ENCODE measurements around the gene IMP3. TPM values are rescaled to one million over a fixed set of nuclear protein-coding genes. Genes with fewer than 3 reads are reported as not detected.
"Not testable (repeated sequence)": the region's sequence is repeated elsewhere in the genome, so short reads cannot be mapped to it uniquely, and the experiment has no call there.

The IMP3 gene, protein sequence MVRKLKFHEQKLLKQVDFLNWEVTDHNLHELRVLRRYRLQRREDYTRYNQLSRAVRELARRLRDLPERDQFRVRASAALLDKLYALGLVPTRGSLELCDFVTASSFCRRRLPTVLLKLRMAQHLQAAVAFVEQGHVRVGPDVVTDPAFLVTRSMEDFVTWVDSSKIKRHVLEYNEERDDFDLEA
- polyA plus RNA-seq (2013), result 41.5 and 44.6 TPM in 2 replicates

DNA sequence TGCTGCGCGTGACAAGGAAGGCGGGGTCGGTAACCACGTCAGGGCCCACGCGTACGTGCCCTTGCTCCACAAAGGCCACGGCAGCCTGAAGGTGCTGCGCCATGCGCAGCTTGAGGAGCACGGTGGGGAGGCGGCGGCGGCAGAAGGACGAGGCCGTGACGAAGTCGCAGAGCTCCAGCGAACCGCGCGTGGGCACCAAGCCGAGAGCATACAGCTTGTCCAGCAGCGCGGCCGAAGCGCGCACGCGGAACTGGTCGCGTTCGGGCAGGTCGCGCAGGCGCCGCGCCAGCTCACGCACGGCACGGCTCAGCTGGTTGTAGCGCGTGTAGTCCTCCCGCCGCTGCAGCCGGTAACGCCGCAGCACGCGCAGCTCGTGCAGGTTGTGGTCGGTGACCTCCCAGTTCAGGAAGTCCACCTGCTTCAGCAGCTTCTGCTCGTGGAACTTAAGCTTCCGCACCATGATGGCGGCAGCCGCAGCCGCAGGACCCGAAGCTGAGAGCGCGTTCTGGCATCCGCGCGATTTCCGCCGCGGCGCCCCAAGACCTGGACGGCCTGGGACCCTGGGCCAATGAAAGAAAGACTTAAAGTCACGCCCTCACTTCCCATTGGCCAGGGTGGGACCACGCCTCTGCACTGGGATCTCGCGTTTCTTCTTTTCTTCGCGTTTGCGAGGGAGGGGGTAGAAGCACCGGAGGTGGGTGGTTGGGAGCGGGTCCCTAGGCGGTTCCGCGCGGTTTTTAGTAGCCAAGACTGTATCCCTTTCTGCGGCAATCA is at the start of gene IMP3:
IMP3 (minus strand) TSS at position 516 of the 774 bp plus-strand sequence; CDS start at position 460, 56 bp downstream.
- Histone ChIP-seq H4K12ac (ENCODE audit: low read depth, low read length) (peak within 1 kb of the TSS; percentile 78), H4K91ac (ENCODE audit: low read depth, low read length) (peak within 1 kb of the TSS; percentile 68), H2BK5ac (ENCODE audit: low read depth, low read length, poor library complexity) (peak within 1 kb of the TSS; percentile 54), H3K27ac (ENCODE audit: low read depth, low read length) (peak within 1 kb of the TSS; percentile 69), H2AFZ (ENCODE audit: insufficient read depth, low read length, poor library complexity) (peak within 1 kb of the TSS; percentile 91), H3K14ac (ENCODE audit: low read length) (peak within 1 kb of the TSS; percentile 80), H3K4me2 (ENCODE audit: low read length) (peak within 1 kb of the TSS; percentile 96), H2AK5ac (ENCODE audit: low read length) (peak within 1 kb of the TSS; percentile 75), H3K18ac (ENCODE audit: low read length) (peak within 1 kb of the TSS; percentile 59), H3K4me3 (ENCODE audit: low read depth, low read length) (peak within 1 kb of the TSS; percentile 99), H3K9me3 (ENCODE audit: insufficient read depth, low read depth, low read length) (no peaks in the 10 kb centered on the region), H3K79me2 (ENCODE audit: control insufficient read depth, insufficient read depth, low read length, poor library complexity) (peaks cover 9% of the 10 kb centered on the region), H3K36me3 (ENCODE audit: control insufficient read depth in 1 of 2, insufficient read depth in 2 of 2, low read length in 2 of 2) (peaks cover 0 to 4% of the 10 kb centered on the region in 2 experiments), H3K23ac (ENCODE audit: low read length) (no peak within 1 kb of the TSS), H2BK12ac (ENCODE audit: low read length) (no peak within 1 kb of the TSS), H3K4ac (ENCODE audit: low read depth, low read length) (peak within 1 kb of the TSS; percentile 11), H3K4me1 (ENCODE audit: control insufficient read depth in 1 of 2, insufficient read depth in 2 of 2, low read length in 2 of 2) (peaks cover 0 to 11% of the 10 kb centered on the region in 2 experiments), H3K27me3 (ENCODE audit: insufficient read depth, low read length) (no peaks in the 10 kb centered on the region), H2BK120ac (ENCODE audit: insufficient read depth, low read length, poor library complexity) (peak within 1 kb of the TSS; percentile 67), H4K8ac (ENCODE audit: low read depth, low read length) (peak within 1 kb of the TSS; percentile 90), H3K9ac (ENCODE audit: low read length) (peak within 1 kb of the TSS; percentile 94), H3K79me1 (ENCODE audit: low read length) (peaks cover 10% of the 10 kb centered on the region)
- no CpG with 5 or more reads among the region's 83 CpGs for WGBS (ENCODE audit: extremely low coverage, insufficient coverage, insufficient read length)
- peak; percentile 96 to 99 for DNase-seq

DNA sequence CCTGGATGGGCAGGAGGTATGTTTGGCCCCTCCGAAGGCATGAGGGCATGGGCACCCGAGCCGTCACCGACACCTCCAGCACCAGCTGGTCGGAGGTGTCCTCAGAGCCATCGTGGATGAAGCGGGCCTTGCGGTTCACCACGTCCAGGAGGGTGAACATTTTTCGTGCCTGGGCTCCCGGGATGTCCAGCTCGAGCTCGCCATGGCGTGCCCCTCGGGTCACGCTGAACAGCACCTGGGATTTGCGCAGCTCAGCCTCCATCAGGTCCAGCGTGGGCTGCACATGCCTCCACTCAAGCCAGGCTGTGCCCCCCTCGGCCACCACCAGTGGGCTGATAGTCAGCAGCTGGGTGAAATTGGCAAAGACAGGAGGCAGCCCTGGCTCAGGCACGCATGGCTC is 49.4 kb upstream of the IMP3 start:
- WGBS (ENCODE audit: extremely low coverage, insufficient coverage, insufficient read length), result no CpG with 5 or more reads among the region's 20 CpGs
- H2AK5ac ChIP-seq (ENCODE audit: low read length); H2BK5ac ChIP-seq (ENCODE audit: low read depth, low read length, poor library complexity): not testable (repeated sequence)

DNA sequence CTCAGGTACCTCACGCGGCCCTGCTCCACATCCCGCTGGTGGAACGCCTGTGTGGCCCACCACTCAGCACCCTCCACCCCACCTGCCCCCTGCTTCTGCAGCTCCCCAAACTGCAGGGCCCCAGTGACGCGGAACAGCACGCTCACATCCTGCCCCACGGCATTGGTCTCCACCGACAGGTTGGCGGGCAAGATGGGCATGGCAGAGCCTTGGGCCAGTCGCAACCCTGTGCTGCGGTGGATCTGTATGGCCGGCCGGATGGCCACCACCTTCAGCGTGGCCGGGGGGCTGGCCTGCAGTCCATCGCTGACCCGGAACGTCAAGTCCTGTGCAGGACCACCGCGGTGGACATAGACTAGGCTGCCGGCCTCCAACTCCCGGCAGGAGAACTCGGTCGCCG is 48.8 kb upstream of the IMP3 start:
- peaks cover 5% of the 10 kb centered on the region for H3K9me3 ChIP-seq (ENCODE audit: insufficient read depth, low read depth, low read length)
- no peak overlapping the region for H2BK12ac ChIP-seq (ENCODE audit: low read length)
- no peak overlapping the region for H3K4me2 ChIP-seq (ENCODE audit: low read length)
- no peak overlapping the region for H2AK5ac ChIP-seq (ENCODE audit: low read length)
- H4K91ac ChIP-seq (ENCODE audit: low read depth, low read length), result no peak overlapping the region
- H3K14ac ChIP-seq (ENCODE audit: low read length), result no peak overlapping the region
- WGBS (ENCODE audit: extremely low coverage, insufficient coverage, insufficient read length), result no CpG with 5 or more reads among the region's 26 CpGs
- H3K79me2 ChIP-seq (ENCODE audit: control insufficient read depth, insufficient read depth, low read length, poor library complexity), result no peaks in the 10 kb centered on the region
- no peak overlapping the region for H3K18ac ChIP-seq (ENCODE audit: low read length)
- peaks cover 4% of the 10 kb centered on the region for H3K79me1 ChIP-seq (ENCODE audit: low read length)
- no peak overlapping the region for H3K4me3 ChIP-seq (ENCODE audit: low read depth, low read length)
- H4K12ac ChIP-seq (ENCODE audit: low read depth, low read length), result no peak overlapping the region
- H2BK120ac ChIP-seq (ENCODE audit: insufficient read depth, low read length, poor library complexity), result no peak overlapping the region
- H2BK5ac ChIP-seq (ENCODE audit: low read depth, low read length, poor library complexity), result no peak overlapping the region
- no peaks in the 10 kb centered on the region for H3K36me3 ChIP-seq (ENCODE audit: control insufficient read depth in 1 of 2, insufficient read depth in 2 of 2, low read length in 2 of 2)
- H4K8ac ChIP-seq (ENCODE audit: low read depth, low read length), result no peak overlapping the region
- H3K23ac ChIP-seq (ENCODE audit: low read length), result no peak overlapping the region
- no peak overlapping the region for H3K27ac ChIP-seq (ENCODE audit: low read depth, low read length)
- no peak for DNase-seq
- peaks cover 3 to 4% of the 10 kb centered on the region in 2 experiments for H3K4me1 ChIP-seq (ENCODE audit: control insufficient read depth in 1 of 2, insufficient read depth in 2 of 2, low read length in 2 of 2)
- no peaks in the 10 kb centered on the region for H3K27me3 ChIP-seq (ENCODE audit: insufficient read depth, low read length)
- no peak overlapping the region for H2AFZ ChIP-seq (ENCODE audit: insufficient read depth, low read length, poor library complexity)
- no peak overlapping the region for H3K9ac ChIP-seq (ENCODE audit: low read length)
- H3K4ac ChIP-seq (ENCODE audit: low read depth, low read length), result no peak overlapping the region

More for the DNA sequence above, 49.4 kb upstream of the IMP3 start:
- not testable (repeated sequence) for H3K79me1 ChIP-seq (ENCODE audit: low read length); H2BK12ac ChIP-seq (ENCODE audit: low read length); H3K79me2 ChIP-seq (ENCODE audit: control insufficient read depth, insufficient read depth, low read length, poor library complexity); H3K36me3 ChIP-seq (ENCODE audit: control insufficient read depth in 1 of 2, insufficient read depth in 2 of 2, low read length in 2 of 2); H3K9ac ChIP-seq (ENCODE audit: low read length); H3K14ac ChIP-seq (ENCODE audit: low read length); H3K23ac ChIP-seq (ENCODE audit: low read length); H3K27me3 ChIP-seq (ENCODE audit: insufficient read depth, low read length); H2AFZ ChIP-seq (ENCODE audit: insufficient read depth, low read length, poor library complexity); H3K4me1 ChIP-seq (ENCODE audit: control insufficient read depth in 1 of 2, insufficient read depth in 2 of 2, low read length in 2 of 2); H2BK120ac ChIP-seq (ENCODE audit: insufficient read depth, low read length, poor library complexity); H4K8ac ChIP-seq (ENCODE audit: low read depth, low read length); H4K12ac ChIP-seq (ENCODE audit: low read depth, low read length); H3K4ac ChIP-seq (ENCODE audit: low read depth, low read length); H3K4me2 ChIP-seq (ENCODE audit: low read length); H3K4me3 ChIP-seq (ENCODE audit: low read depth, low read length); H4K91ac ChIP-seq (ENCODE audit: low read depth, low read length); H3K27ac ChIP-seq (ENCODE audit: low read depth, low read length); DNase-seq; H3K18ac ChIP-seq (ENCODE audit: low read length); H3K9me3 ChIP-seq (ENCODE audit: insufficient read depth, low read depth, low read length)

DNA sequence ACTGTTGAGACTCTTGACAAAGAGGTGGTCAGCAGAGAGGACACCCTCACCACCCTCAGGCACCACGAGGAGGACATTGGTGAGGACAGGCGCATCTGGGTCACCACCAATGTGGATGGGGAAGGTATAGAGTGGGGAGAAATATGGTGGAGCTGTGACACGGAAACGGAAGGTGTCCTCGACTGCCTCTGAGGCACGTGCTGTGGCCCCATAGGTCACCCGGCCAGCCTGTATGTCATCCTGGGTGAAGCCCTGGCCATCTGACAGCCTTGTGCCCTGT is 48.2 kb upstream of the IMP3 start:
- no peak overlapping the region for H3K18ac ChIP-seq (ENCODE audit: low read length)
- no peak overlapping the region for H2BK120ac ChIP-seq (ENCODE audit: insufficient read depth, low read length, poor library complexity)
- no peak overlapping the region for H4K8ac ChIP-seq (ENCODE audit: low read depth, low read length)
- H2AFZ ChIP-seq (ENCODE audit: insufficient read depth, low read length, poor library complexity), result no peak overlapping the region
- H4K91ac ChIP-seq (ENCODE audit: low read depth, low read length), result no peak overlapping the region
- no peak overlapping the region for H3K27ac ChIP-seq (ENCODE audit: low read depth, low read length)
- H2BK12ac ChIP-seq (ENCODE audit: low read length), result no peak overlapping the region
- H3K4ac ChIP-seq (ENCODE audit: low read depth, low read length), result no peak overlapping the region
- no peak overlapping the region for H3K4me2 ChIP-seq (ENCODE audit: low read length)
- H3K4me1 ChIP-seq (ENCODE audit: control insufficient read depth in 1 of 2, insufficient read depth in 2 of 2, low read length in 2 of 2), result no peaks in the 10 kb centered on the region
- no peak overlapping the region for H2AK5ac ChIP-seq (ENCODE audit: low read length)
- no peak overlapping the region for H3K9ac ChIP-seq (ENCODE audit: low read length)
- no CpG with 5 or more reads among the region's 7 CpGs for WGBS (ENCODE audit: extremely low coverage, insufficient coverage, insufficient read length)
- no peak overlapping the region for H3K23ac ChIP-seq (ENCODE audit: low read length)
- H3K79me1 ChIP-seq (ENCODE audit: low read length), result no peaks in the 10 kb centered on the region
- no peaks in the 10 kb centered on the region for H3K27me3 ChIP-seq (ENCODE audit: insufficient read depth, low read length)
- H3K79me2 ChIP-seq (ENCODE audit: control insufficient read depth, insufficient read depth, low read length, poor library complexity), result no peaks in the 10 kb centered on the region
- no peak overlapping the region for H4K12ac ChIP-seq (ENCODE audit: low read depth, low read length)
- DNase-seq, result no peak
- H3K9me3 ChIP-seq (ENCODE audit: insufficient read depth, low read depth, low read length), result peaks cover 5% of the 10 kb centered on the region
- no peak overlapping the region for H2BK5ac ChIP-seq (ENCODE audit: low read depth, low read length, poor library complexity)
- H3K14ac ChIP-seq (ENCODE audit: low read length), result no peak overlapping the region
- no peaks in the 10 kb centered on the region for H3K36me3 ChIP-seq (ENCODE audit: control insufficient read depth in 1 of 2, insufficient read depth in 2 of 2, low read length in 2 of 2)
- H3K4me3 ChIP-seq (ENCODE audit: low read depth, low read length), result no peak overlapping the region

All from trophoblast cell (in vitro differentiated cells and primary cell).